HFFc6 (cell line): ENCODE data around the gene LNP1. TPM values are rescaled to one million over a fixed set of nuclear protein-coding genes. Genes with fewer than 3 reads are reported as not detected.
A peak's percentile ranks its signal among the peaks of the same experiment; 100 is the strongest.

ENCODE experiments used
- DNase-seq: peaks from one replicate; pipeline ENCODE4 v3.0.0-alpha.2; 2018
- H3K27ac Mint-ChIP-seq: 2 replicates; pipeline ENCODE4 v1.8.0; 2020; ENCODE audit warnings: mild to moderate bottlenecking, mixed read lengths
- H3K27me3 Mint-ChIP-seq: 2 replicates; pipeline ENCODE4 v1.8.0; 2021; ENCODE audit warnings: mild to moderate bottlenecking, moderate library complexity, mixed read lengths; ENCODE audit not compliant: insufficient read depth
- H3K36me3 Mint-ChIP-seq: 2 replicates; pipeline ENCODE4 v1.8.0; 2021; ENCODE audit warnings: low read depth, mixed read lengths
- H3K4me1 Mint-ChIP-seq: 2 replicates; pipeline ENCODE4 v1.8.0; 2020; ENCODE audit warnings: low read depth, mixed read lengths
- H3K4me3 Mint-ChIP-seq: 2 replicates; pipeline ENCODE4 v1.8.0; 2020; ENCODE audit warnings: mild to moderate bottlenecking, moderate library complexity, mixed read lengths
- H3K9me3 Mint-ChIP-seq: 2 replicates; pipeline ENCODE4 v1.8.0; 2020; ENCODE audit warnings: mild to moderate bottlenecking, mixed read lengths
- total RNA-seq, 6 experiments: library from RNA; stranded (reverse); fragmentation: NEBNext Ultra II Directional; extraction: Animal tissue kit (Norgen Biotek cat#: 25700); gene quantifications; 2 replicates in 1 of 6; 3 replicates in 5 of 6; pipeline ENCODE4 v1.2.3, GENCODE V29; 2021
- TF ChIP-seq, protein P1 (sequence below): fragments of 200-600 bp; sonication (generic); IDR thresholded peaks from 2 replicates; pipeline ENCODE4 v1.5.0; 2021; ENCODE audit warnings: antibody characterized with exemption, mild to moderate bottlenecking

The LNP1 gene
- total RNA-seq, 6 experiments from 2014 or later: 1.1 to 2.7 (median 1.6) TPM

DNA sequence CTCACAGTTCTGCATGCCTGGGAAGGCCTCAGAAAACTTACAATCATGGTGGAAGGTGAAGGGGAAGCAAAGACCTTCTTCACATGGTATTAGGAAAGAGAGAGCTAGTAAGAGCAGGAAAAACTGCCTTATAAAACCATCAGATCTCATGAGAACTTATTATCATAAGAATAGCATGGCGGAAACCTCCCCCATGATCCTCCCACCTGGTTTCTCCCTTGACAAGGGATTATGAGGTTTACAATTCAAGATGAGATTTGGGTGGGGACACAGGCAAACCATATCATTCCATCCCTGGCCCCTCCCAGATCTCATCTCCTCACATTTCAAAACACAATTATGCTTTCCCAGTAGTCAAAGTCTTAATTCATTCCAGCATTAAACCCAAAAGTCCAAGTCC, 56.5 kb downstream of the LNP1 start:
- Mint-ChIP-seq H3K27ac (no peak overlapping the region), H3K27me3 (peaks cover 1% of the 10 kb centered on the region; the same call in 1 of the 2 replicates), H3K4me1 (no peaks in the 10 kb centered on the region), H3K9me3 (no peaks in the 10 kb centered on the region), H3K4me3 (no peak overlapping the region), H3K36me3 (no peaks in the 10 kb centered on the region)
- no peak for DNase-seq
- TF ChIP-seq, protein P1, sequence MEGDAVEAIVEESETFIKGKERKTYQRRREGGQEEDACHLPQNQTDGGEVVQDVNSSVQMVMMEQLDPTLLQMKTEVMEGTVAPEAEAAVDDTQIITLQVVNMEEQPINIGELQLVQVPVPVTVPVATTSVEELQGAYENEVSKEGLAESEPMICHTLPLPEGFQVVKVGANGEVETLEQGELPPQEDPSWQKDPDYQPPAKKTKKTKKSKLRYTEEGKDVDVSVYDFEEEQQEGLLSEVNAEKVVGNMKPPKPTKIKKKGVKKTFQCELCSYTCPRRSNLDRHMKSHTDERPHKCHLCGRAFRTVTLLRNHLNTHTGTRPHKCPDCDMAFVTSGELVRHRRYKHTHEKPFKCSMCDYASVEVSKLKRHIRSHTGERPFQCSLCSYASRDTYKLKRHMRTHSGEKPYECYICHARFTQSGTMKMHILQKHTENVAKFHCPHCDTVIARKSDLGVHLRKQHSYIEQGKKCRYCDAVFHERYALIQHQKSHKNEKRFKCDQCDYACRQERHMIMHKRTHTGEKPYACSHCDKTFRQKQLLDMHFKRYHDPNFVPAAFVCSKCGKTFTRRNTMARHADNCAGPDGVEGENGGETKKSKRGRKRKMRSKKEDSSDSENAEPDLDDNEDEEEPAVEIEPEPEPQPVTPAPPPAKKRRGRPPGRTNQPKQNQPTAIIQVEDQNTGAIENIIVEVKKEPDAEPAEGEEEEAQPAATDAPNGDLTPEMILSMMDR: no peak

DNA sequence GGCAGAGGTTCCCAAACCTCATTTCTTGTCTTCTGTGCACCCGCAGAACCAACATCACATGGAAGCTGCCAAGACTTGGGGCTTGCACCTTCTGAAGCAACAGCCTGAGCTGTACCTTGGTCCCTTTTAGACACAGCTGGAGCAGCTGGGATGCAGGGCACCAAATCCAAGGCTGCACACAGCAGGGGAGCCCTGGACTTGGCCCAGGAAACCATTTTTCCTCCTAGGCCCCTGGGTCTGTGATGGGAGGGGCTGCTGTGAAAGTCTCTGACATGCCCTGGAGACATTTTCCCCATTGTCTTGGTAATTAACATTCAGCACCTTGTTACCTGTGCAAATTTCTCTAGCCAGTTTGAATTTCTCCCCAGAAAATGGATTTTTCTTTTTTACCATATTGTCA, 57.5 kb downstream of the LNP1 start:
- Mint-ChIP-seq H3K9me3 (no peaks in the 10 kb centered on the region), H3K36me3 (no peaks in the 10 kb centered on the region), H3K4me3 (no peak overlapping the region), H3K27me3 (peaks cover 1% of the 10 kb centered on the region; the same call in 1 of the 2 replicates), H3K4me1 (no peaks in the 10 kb centered on the region), H3K27ac (no peak overlapping the region)
- DNase-seq: no peak
- TF ChIP-seq, protein P1: no peak

DNA sequence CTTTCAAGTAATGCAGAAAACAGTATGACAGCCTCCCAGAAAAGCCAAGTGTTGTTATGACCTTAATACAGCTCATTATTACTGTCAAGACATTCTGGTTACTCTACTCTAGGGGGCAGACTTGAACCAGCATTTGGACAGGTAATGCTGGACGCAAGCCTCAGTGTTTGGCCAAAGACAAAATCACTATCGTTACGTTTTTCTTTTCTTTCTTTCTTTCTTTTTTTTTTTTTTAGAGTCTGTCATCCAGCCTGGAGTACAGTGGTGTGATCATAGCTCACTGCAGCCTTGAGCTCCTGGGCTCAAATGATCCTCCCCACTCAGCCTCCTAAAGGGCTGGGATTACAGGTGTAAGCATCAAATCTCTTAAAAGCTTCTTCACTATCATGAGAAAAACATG, 61.7 kb downstream of the LNP1 start:
- TF ChIP-seq, protein P1: peak; percentile 92
- DNase-seq: peak; percentile 74
- H3K27me3 Mint-ChIP-seq: peaks cover 3% of the 10 kb centered on the region; the same call in 1 of the 2 replicates
- no peak overlapping the region for H3K27ac Mint-ChIP-seq
- H3K4me1 Mint-ChIP-seq: no peaks in the 10 kb centered on the region
- H3K9me3 Mint-ChIP-seq: 0 out of 2 replicates have a peak, but pooled peaks cover 1% of the 10 kb centered on the region
- no peaks in the 10 kb centered on the region for H3K36me3 Mint-ChIP-seq
- peak overlapping the region; percentile 0; the same call in 1 of the 2 replicates for H3K4me3 Mint-ChIP-seq

DNA sequence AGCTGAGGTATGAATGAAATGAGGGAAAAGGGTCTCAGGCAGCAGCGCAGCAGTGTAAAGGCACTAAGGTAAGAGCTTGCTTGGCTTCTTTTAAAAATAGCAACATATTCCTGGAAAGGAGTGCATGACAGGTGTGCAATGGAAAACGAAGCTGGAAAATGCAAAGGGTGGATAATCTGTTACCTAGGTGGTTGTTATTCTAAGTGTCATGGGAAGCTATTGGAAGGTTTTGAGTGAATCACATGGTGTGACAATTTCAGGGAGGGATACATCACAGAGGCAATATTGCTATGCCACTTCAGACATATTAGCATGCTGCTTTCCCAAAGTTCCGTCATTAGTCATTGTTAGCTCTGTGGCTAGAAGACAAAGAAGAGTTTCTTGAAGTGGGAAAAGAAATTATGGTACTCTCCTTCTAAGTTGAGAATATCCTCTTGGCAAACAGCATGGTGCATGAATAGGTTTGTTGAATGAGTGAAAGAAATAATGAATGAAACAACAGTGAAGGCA, 62.4 kb downstream of the LNP1 start:
- no peaks in the 10 kb centered on the region for H3K4me1 Mint-ChIP-seq
- H3K36me3 Mint-ChIP-seq: peaks cover 2% of the 10 kb centered on the region
- peaks cover 8% of the 10 kb centered on the region for H3K9me3 Mint-ChIP-seq
- H3K4me3 Mint-ChIP-seq: no peak overlapping the region
- DNase-seq: no peak
- no peak overlapping the region for H3K27ac Mint-ChIP-seq
- peaks cover 3% of the 10 kb centered on the region; the same call in 1 of the 2 replicates for H3K27me3 Mint-ChIP-seq
- TF ChIP-seq, protein P1: no peak

DNA sequence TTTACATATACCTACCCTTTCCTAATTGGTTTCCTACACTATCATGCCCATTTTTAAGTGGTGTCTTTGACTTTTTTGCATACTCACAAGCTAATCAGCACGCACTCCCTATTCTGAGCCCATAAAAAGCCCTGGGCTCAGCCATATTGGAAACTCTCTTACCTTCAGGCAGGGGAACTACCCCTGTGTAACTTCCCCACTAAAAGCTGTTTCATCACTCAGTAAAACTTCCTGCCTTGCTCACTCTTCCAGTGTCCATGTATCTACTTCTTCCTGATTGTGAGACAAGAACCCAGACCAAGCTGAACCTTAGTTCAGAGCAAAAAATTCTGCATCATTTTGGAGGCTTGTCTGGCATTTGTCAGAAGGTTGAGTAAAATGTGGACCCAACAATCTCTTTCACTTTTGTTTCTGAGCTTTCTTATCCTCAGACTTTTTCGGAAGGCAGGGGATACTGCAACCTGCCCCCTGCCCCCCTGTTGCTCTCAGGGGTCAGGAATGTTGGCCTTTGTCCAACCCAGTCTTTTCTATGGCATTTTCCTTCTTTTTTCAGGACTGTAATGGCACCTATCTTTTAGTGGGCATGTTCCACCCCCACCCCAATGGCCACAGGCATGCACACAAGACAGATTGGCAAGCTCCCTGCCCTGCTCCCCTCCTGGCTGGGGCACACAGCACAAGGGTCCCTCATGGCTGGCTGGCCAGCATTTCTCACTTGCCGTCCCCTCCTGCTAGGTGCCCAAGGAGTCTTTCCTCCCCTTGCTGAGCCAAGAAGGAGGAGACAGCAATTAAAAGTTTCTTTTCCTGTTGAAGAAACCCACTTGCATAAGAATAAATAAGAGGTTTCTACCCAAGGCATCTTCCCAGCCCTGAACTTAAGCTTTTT, 64.8 kb downstream of the LNP1 start:
- H3K27ac Mint-ChIP-seq: no peak overlapping the region
- H3K4me1 Mint-ChIP-seq: no peaks in the 10 kb centered on the region
- TF ChIP-seq, protein P1: no peak
- peaks cover 9% of the 10 kb centered on the region for H3K36me3 Mint-ChIP-seq
- no peak overlapping the region for H3K4me3 Mint-ChIP-seq
- DNase-seq: no peak
- H3K9me3 Mint-ChIP-seq: peaks cover 16% of the 10 kb centered on the region
- peaks cover 3% of the 10 kb centered on the region; the same call in 1 of the 2 replicates for H3K27me3 Mint-ChIP-seq
